Upper lobe of left lung (tissue), 6 donors: ENCODE results near the gene SLC35G1. TPM values are rescaled to one million over a fixed set of nuclear protein-coding genes. Genes with fewer than 3 reads are reported as not detected.

Experiments
- total RNA-seq, 6 donors: library from RNA; depleted of rRNA in 4 of 6; stranded (reverse); fragments of >200 nt in 4 of 6; gene quantifications; one replicate each; pipeline versions ENCODE4 v1.1.0 to v1.2.1, GENCODE V29; 2016 to 2021
- donor health status: DM: no; HTN: no; CAD: no; lungs with moderate emphysema.
- donor health status: DM: no; HTN: yes; CAD: no; lungs with severe emphysema.

SLC35G1 gene
- total RNA-seq, 6 donors from 2014 or later: 2.4 to 10.5 (median 3.2) TPM

Other genes starting within 250 kb of the SLC35G1 start
- 10 to 100 TPM in 3 of 6 donors, 1 to 10 TPM in 3; 7.4 to 28.9 (median 12.2) TPM for gene FRA10AC1, start 191.4 kb upstream of the SLC35G1 start, total RNA-seq
- not detected for gene LGI1, start 136.0 kb upstream of the SLC35G1 start, total RNA-seq
- 10 to 100 TPM in 5 of 6 donors, 1 to 10 TPM in 1; 8.4 to 15.0 (median 12.3) TPM for gene PLCE1, start 100.0 kb downstream of the SLC35G1 start, total RNA-seq